COLO668 (cell line): ENCODE data around the gene NKD2.
"Not testable (repeated sequence)": the region's sequence is repeated elsewhere in the genome, so short reads cannot be mapped to it uniquely, and the experiment has no call there.

Source experiments
- DNase-seq: peaks from one replicate; lab custom pipeline; 2025; ENCODE audit not compliant: unreplicated experiment; lab: John Stamatoyannopoulos, UW

The NKD2 gene

DNA sequence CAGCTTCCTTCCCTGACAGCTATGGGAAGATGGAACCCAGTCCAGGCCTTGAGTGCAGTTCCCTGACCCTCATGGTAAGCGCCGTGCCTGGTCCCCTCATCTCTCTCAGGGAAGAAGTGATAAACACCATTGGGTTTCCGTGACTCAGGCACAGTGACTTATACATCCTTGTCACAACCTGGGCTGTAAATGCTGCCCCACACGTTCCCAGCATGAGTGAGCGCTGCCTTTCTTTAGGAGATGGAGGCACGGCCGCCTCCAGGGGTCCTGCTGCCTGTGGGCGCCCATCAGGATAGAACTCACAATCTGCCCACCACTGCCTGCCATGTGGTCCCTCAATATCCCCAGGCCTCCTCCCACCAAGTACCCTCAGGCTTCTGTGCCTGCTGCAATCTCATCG is 8.3 kb upstream of the NKD2 start:
- DNase-seq: no peak

DNA sequence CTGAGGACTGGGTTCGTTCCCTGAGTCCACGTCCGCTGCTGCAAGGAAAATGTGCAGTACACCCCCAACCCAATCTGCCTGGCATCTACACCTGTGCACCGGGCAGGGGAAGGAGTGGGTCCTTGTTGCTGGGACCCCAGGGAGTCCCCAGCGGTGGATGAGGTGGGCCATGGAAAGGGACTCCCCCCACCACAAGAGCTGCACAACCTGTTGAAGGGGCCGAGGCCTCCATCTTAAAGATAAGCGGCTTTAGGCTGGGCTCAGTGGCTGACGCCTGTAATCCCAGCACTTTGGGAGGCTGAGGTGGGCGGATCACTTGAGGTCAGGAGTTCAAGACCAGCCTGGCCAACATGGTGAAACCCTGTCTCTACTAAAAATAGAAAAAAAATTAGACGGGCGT is 7.8 kb upstream of the NKD2 start:
- DNase-seq: not testable (repeated sequence)

DNA sequence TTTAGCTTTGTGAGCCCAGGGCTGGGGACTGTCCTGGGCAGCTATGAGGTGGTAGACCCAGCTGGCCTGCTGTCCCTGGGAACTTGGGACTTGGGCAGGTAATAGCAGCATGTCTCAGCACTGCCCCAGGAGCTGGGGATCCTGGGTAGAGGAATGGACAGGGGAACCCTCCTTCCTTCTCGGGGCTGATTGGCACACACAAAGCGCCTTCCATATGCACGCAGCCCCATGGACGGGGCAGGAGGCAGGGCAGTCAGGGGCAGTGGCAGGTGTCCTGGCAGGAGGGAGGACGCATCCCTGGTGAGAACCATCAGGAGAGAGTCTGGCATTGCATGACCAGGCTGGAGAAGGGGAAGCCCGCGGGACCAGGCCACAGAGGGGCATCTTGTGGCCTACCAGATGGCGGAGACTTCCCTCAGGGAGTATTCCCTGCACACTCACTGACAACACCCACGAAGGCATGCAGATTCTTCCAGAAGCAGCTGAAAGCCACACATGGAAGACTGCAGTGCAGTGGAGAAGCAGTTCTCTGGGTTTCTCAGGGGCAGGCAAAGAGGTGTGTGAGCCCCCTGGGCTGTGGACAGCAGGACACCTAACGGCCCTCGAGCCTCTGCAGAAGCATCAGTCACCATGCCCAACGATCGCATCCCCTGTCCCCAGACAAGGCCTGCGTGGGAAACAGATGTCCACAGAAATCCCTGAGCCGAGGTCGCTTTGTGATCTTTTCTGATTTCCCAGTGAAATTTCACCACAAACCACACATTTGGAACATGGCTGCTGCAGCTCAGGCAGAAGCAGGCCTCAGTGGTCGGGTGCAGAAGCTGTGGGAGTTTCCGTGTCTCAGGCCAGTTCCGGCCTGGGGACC is 7.0 kb upstream of the NKD2 start:
- DNase-seq: no peak

DNA sequence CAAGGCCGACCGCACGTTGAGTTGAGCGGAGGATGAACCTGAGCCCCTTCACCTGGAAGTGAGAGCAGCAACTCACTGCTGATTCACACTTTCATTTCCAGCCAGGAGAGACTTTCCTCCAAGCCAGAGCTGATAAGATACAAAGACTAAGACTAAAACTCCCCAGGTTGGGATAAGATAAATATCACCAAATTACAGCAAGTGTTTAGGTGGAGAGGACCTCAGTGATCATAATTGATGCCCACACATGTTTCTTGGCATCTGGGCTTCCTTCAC is 6.4 kb upstream of the NKD2 start:
- no peak for DNase-seq

DNA sequence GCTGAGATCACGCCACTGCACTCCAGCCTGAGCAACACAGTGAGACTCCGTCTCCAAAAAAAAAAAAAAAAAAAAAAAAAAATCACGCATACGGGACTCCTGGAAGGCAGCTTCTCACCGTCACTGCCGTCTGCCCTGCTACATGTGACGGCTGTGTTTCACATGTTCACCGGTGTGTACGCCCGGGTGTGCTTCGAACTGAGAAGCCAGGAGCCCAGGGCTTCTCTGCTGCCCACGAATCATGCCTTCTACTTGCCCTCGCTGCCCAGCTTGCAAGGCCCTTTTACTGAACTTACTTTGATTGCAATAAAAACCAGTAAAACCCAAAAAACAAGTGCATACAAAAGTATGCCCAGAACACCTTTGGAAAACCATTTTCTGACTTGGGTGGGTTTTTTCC is 5.8 kb upstream of the NKD2 start:
- DNase-seq: peak; percentile 28

DNA sequence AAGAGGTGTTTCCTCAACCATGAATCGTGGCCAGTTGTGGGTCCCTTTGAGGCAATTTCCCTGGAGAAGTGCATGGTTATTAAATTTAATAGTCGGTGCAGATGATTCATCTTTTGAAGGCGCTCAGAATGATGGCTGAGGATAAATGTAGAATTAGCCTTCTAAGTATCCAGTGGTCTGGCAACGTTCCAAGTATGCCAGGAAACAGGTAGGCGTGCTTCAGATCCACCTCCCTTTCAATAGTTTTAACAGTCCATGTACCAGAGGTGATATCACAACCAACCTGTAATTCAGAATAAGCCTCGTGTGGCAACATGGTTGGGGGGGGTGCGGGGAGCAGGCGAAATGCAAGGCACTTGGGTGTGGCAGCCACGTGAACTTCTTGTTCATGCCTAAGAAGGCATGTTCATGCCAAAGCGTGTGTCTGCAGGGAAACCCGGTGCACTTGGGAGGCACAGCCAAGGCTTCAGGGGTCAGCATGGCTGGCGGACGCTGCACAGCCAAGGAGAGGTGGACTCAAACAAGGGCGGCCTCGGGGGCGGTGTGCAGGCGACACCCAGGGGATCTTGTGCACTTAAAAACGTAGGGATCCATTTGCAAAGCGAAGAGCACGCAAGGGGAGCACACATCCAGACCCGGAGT is 5.2 kb upstream of the NKD2 start:
- DNase-seq: peak; percentile 79

DNA sequence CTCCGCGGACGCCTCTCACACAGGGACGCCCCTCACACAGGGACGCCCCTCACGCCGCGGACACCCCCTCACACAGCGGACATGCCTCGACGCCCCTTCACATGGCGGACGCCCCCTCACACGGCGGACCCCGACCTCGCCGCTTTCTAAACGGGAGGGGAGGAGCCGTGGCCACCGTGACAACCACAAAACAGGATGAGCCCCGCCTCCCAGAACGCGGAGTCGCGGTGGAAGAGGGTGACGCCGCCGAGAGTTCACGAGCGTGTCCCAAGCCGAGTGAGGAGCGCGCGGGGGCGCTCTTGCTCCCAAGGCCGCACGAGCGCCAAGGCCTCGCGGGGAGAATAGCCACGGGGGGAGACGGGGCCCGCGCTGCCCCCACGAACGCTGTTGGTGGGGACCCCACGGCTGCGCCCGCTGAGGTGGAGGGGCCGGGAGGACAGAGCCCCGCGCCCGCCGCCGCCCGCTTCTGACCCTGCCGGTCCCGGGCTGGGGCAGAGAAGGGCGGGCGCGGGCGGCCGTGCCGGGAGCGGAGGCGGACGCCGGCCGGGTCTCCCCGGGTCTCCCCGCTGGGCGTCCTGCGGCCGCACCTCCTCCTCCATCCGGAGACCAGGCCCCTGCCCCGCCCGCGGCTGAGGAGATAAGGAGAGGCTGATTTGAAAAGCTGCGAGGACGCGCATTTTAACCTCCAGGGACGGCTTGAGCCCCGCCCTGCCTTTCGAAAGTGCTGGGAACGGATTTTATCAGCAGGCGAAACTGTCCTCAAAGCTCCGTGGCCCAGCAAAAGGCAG is 3.9 kb upstream of the NKD2 start:
- peak; percentile 69 for DNase-seq

DNA sequence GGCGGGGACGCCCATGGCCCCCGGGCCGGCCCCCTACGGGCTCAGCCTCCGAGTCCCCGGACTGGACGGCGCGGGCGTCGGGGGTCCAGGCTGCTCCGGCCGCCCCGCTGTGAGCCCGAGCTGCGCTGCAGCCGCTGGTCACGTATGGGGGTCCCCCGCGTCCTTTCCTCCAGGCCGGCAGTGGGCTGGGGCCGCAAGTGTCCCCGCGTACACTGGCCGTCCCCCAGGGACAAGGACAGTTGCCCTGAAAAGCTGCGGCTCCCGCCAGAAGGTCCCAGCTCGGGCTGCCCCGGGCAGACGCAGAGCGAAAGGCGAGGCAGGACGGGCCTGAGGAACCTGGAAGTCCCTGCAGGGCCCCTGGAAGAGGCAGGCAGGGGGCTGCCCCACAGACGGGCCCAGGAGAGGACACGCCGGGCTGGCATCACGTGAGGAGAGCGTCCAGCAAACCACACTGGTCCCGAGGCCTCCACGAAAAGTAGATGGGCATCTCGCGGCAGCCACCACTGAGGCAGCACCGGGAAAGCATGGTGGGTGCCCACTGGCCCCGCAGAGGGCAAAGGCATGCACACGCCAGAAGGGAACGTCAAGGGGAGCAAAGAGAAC is 3.3 kb upstream of the NKD2 start:
- DNase-seq: no peak

DNA sequence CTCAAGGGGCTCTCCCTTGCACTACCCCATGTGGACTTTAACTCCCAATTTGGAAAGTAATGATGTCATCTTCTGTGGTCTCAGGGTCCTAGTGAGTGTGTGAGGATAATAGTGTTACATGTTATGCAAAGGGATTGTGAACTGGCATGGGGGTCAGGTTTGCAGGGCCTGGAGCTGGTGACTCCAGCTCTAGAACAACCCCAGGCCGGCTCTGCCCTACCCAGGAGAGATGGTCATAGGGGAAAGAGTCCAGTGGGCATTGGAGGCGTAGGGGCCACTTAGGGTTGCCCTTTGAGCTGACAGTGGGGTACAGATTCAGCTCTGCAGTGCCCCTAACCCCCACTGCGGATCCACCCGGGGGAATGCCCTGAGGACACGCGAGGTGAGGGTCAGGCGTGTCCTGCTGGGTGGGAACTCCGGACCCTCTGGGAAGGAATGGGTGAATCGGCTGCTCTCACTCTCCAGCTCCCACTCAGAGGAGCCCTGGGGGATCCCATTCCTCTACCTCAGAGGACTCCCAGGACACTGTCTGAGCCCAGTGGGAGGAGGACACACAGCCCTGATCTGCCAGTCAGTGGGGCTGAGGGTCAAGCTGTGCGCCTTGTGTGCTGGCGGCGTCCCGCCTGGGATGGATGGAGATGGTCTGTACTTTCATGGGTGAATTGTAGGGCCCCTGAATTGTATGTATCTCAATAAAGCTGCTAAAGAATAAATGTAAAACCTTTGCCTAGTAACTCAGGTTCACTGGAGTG is 2.5 kb upstream of the NKD2 start:
- no peak for DNase-seq

DNA sequence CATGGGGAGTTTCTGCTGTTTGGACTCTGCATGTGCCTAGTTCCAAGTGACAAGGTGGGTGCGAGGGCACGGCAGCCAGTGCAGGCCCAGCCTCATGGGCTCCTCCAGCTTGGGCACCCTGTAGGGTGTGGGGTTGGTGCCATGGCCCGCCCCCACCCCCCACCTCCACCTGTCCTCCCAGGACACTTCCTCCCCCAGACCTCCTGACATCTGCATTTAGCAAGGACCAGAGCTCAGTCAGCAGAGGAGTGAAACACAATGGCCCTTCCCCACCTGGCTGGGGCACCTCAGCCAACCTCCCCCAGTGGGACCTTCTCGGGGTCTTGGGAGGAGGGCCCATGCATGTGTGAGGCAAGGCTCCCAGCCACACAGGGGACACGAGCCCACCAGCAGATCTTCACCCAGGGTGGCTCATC is 1.9 kb upstream of the NKD2 start:
- DNase-seq: no peak

DNA sequence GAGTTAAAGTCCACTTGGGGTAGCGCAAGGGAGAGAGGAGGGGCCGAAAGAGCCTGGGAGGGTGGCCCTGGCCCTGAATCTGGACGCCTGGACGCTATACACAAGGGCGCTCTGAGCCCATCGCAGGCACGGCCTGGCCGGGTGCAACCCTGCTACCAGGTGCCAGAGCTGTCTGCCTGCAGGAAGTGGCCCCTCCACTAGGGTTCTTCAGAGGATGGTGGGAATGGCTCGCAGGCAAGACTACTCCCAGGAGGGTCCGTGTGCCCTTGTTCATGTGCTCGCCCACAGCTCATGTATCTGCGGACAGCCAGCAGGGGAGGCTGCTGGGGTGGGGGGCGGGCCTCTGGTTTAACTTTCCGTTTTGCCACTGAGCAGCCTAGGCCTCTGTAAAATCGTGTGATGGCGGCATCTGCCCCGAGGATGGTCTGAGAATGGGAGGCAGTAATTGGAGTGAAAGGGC is 1.4 kb upstream of the NKD2 start:
- DNase-seq: no peak

DNA sequence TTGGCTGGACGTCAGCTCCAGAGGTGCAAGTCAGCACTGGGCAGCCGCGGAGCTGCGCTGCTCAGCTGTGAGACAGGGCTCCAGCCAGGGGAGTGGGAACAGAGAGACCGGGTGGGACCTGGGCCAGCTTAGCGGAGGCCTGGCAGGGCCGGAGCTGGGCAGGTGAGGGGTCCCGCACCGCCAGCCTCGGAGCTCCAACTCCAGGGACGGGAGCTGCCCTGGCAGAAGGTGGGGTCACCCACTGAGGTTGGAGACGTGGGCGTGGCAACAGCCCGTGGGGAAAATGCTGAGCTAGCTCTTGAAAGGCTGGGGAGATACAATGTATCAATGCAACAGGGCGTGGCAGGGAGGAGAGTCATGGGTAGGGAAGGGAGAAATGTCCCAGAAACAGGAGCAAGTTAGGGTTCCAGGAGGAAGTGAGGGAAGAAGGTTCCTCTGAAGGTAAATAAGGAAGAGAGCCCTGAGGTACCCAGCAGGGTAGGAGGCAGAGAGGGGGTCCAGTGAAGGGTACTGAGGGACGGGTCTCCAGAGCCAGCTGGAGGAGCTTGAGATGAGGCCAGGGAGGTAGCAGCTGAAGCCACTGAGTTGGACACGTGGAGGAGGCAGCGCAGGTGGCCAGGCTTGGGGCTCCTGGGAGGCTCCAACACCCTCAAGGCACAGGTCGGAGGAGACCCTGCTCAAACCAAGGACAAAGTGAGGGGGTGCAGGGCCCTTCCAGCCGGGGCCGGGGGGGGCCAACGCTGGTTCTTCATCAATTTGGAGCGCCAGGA is 736 bp upstream of the NKD2 start:
- DNase-seq: no peak

DNA sequence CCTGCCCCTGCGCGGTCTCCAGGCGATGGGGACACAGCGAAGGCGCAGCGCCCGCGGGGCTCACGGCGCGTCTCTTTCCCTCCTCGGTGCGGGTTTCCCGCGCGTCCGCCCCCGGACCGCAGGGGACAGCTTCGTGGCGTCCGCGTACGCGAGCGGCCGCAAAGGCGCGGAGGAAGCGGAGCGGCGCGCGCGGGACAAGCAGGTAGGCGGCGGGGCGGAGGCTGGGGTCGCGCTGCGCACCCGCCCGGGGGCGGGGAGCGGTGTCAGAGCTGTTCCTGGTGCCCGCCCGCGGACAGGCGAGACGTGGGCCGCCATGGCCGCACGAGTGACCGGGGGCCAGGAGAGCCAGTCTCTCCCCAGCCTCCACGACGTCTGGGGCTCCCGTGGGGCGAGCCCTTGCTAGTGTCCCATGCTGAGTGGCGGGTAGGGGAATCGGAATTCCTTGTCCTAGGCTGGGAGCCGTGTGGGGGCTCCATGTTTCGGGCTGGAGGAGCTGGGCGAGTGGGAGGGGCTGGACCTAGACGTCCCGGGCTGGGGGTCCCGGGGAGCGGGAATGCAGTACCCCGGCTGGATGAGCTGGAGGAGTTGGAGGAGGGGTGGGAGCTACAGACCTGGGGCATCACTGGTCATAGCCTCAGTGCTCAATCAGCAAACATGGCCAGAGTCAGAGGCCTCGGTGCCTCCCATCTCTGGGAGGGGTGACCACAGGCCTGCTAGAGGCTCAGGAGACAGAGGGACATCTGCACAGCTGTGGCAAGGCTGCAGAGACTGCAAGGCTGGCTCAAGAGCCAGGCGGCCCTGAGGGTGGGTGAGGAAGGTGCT is 968 bp downstream of the NKD2 start:
- DNase-seq: no peak

DNA sequence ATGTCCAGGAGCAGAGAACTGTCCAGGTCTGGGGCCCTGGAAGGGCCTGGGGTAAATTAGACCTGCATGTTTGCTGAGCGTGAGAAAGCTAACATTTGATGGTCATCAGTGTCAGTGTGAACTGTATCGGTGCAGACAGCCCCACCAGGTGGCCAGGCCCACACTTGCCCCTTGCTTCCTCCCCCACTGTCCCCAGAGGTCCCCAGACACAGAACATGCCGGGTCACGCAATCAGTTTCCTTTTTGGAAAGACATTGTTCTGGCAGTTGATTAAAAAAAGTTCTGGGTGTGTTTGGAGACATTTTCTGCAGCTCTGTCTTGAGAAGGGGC is 1.5 kb downstream of the NKD2 start:
- peak; percentile 27 for DNase-seq

DNA sequence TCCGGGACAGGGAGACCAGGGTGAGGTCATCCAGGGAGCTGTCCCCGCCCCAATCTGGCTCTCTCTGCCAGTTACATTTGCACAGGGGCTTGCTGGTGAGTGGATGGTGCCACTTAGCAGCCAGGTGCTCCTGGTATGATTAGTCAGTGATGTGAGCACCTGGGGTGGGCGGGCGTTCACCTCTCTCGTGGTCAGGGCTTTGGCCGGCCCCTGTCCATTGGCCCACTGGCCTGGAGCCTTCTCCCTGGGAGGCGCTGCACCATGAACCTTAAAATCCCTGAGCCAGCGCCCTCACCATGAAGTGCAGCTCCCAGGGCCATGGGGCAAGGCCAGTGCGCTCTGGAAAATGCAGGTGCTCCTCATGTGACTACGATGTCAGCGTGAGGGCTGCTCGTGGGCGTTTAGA is 2.0 kb downstream of the NKD2 start:
- DNase-seq: peak; percentile 71

DNA sequence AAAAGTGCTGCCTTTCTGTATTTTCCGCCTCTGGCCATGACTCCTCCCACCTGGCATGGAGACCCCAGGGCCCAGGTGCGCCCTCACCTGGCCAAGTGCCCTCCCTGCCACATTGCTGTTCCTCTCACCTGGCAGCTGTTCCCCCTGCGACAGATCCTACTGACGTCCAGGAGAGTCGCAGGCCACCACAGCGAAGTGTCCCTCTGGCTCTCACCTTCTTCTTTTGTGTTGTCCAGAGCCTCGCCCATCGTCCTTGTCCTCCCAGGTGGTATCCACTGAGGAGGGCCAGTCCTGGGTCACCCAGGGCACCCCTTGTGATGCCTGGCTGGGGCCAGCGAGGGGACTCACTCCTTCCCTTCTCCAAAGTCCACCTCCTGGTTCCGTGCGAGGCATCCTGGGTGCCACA is 2.6 kb downstream of the NKD2 start:
- peak; percentile 73 for DNase-seq

DNA sequence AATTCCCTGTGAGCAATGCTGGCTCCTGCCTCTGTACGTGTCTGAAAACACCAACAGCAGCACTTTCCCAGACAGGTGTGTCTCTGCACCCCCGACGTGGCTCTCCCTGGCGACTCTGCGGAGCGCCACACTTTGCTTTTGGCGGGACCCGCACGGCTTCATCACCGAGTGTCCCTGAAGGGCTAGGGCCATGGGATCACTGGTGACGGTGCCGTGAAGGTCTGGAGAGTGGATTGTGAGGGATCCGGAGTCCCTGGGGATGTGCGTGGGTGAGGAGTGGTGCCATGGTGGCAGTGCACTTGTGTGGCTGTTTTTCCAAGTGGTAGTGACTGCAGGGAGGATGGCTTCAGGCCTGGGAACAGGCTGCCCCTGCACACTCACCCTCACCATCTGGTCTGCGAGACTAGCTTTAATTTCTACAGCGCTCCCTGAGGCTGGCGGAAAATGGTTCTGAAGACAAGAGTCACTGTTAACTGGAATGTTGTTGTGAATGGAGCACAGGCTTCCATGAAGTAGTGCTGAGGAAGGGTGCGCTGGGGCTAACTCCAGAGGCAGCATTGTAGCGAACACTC is 3.2 kb downstream of the NKD2 start:
- no peak for DNase-seq

DNA sequence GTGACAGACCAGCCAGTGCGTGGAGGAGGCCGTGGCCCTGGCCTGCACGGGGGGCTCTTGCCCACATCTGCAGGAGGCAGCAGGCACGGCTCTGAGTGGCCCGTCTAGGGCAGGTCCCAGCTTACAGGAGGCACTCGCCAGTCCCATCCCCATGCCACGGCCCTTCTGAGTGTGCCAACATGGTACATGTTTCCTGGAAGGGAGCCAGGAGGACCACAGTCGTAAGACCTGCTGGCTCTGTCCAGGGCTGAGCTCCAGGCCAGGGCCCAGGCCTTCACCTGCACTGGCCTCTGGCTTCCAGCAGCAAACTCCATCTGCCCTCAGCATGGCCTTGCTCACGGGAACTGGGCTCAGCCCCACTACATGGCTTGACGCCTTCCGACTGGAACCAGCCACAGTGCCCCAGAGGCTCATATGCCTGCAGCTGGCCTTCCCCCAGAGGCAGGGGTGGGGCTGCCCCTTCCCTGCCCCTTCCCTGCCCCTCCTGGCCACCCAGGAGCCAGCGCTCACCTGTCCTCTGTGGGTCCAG is 3.8 kb downstream of the NKD2 start:
- DNase-seq: no peak

DNA sequence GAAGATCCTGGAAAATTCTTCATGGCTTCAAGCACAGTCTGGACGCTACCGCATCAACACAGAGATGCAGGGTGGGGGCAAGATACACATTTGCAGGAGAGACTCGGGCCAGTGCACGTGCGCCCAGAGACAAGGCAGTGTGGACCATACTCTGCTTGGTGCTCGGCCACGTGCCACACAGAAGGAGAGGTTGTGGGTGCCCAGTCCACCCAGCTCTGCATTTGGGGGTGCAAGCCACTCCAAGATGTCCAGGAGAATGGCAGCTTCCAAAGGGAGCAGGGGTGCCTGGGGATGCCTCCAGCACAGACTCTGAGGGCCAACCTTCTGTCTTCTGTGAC is 4.3 kb downstream of the NKD2 start:
- DNase-seq: no peak
